Endothelial cell of umbilical vein (primary cell): ENCODE data around the gene GTPBP10. TPM values are rescaled to one million over a fixed set of nuclear protein-coding genes. Genes with fewer than 3 reads are reported as not detected.

Experiments used
- BruUV-seq: library from RNA; stranded (reverse); fragments of 400-500 nt; replicated peaks from 2 replicates; lab custom pipeline; 2021; lab: Mats Ljungman, UMichigan
- CTCF ChIA-PET: fragments of 300-600, 350-600 bp; sonication (Branson Sonifier 250); formaldehyde crosslinking; loops from one replicate; lab custom pipeline; 2021; ENCODE audit warnings: antibody characterized with exemption, inconsistent platforms; lab: Charles Lee
- POLR2A ChIA-PET: fragments of 300-600, 350-600 bp; sonication (Branson Sonifier 250); formaldehyde crosslinking; loops from one replicate; lab custom pipeline; 2021; ENCODE audit warnings: antibody characterized with exemption, inconsistent platforms; lab: Charles Lee
- DNase-seq: peaks from one replicate; pipeline ENCODE4 v3.0.0-alpha.2; 2011; ENCODE audit warnings: low read depth, low spot score
- FAIRE-seq: peaks from 2 replicates; lab custom pipeline; 2011; peaks lifted over from hg19 to GRCh38; lab: Jason Lieb, UNC
- H2AFZ ChIP-seq: 2 replicates; pipeline ENCODE4 v1.6.0; 2012; ENCODE audit warnings: low read depth, low read length, control low read depth, inconsistent platforms
- H3K27ac ChIP-seq: 2 replicates; pipeline ENCODE4 v1.5.1; 2011; ENCODE audit warnings: low read depth, mild to moderate bottlenecking, control low read depth, low read length, moderate library complexity; ENCODE audit not compliant: insufficient read depth
- H3K27me3 ChIP-seq, 2 experiments: 2 replicates each; pipeline versions ENCODE4 v1.6.0 to v1.6.1; 2011; ENCODE audit warnings: low read length in 2 of 2, mixed read lengths in 1 of 2; ENCODE audit not compliant: control insufficient read depth in 2 of 2, insufficient read depth in 2 of 2
- H3K36me3 ChIP-seq, 2 experiments: 2 replicates in 1 of 2; 3 replicates in 1 of 2; pipeline ENCODE4 v1.5.1; 2011; ENCODE audit warnings: low read length in 2 of 2, mild to moderate bottlenecking in 1 of 2, moderate library complexity in 1 of 2; ENCODE audit not compliant: control insufficient read depth in 2 of 2, insufficient read depth in 2 of 2; ENCODE audit errors: extremely low read depth in 1 of 2
- H3K4me1 ChIP-seq: 3 replicates; pipeline ENCODE4 v1.5.1; 2011; ENCODE audit warnings: mild to moderate bottlenecking, low read length; ENCODE audit not compliant: control insufficient read depth, insufficient read depth; ENCODE audit errors: extremely low read depth
- H3K4me2 ChIP-seq: 2 replicates; pipeline ENCODE4 v1.6.1; 2011; ENCODE audit warnings: low read length, control low read depth, mixed read lengths; ENCODE audit not compliant: insufficient read depth
- H3K4me3 ChIP-seq, 3 experiments: fragments of 200-600 bp in 1 of 3; sonication (generic), shearing (Covaris generic) in 1 of 3; replicated peaks in 1 of 3; 2 replicates each; pipeline ENCODE4 v1.5.1; 2011 to 2016; ENCODE audit warnings: control low read depth in 3 of 3, low read length in 3 of 3, mild to moderate bottlenecking in 2 of 3, inconsistent platforms in 1 of 3, low read depth in 1 of 3, moderate library complexity in 1 of 3; ENCODE audit not compliant: insufficient read depth in 1 of 3
- H3K79me2 ChIP-seq: 2 replicates; pipeline ENCODE4 v1.6.0; 2012; ENCODE audit warnings: low read length, inconsistent platforms; ENCODE audit not compliant: control insufficient read depth, insufficient read depth
- H3K9ac ChIP-seq: replicated peaks from 2 replicates; pipeline ENCODE3; 2011; ENCODE audit warnings: low read length, control low read depth; ENCODE audit not compliant: insufficient read depth; ENCODE audit errors: extremely low read depth
- H3K9me1 ChIP-seq: replicated peaks from 3 replicates; pipeline ENCODE4 v1.6.0; 2011; ENCODE audit warnings: mild to moderate bottlenecking, low read length; ENCODE audit not compliant: control insufficient read depth, insufficient read depth; ENCODE audit errors: extremely low read depth
- H3K9me3 ChIP-seq: replicated peaks from 2 replicates; pipeline ENCODE4 v1.5.1; 2012; ENCODE audit warnings: low read length, inconsistent platforms; ENCODE audit not compliant: control insufficient read depth, insufficient read depth
- H4K20me1 ChIP-seq: replicated peaks from 2 replicates; pipeline ENCODE3; 2011; ENCODE audit warnings: mild to moderate bottlenecking, low read length; ENCODE audit not compliant: control insufficient read depth, insufficient read depth; ENCODE audit errors: extremely low read depth
- EZH2 ChIP-seq: IDR thresholded peaks from 2 replicates; pipeline ENCODE4 v1.6.1; 2012; ENCODE audit warnings: borderline replicate concordance, low read depth, mild to moderate bottlenecking, moderate library complexity, low read length, inconsistent platforms; ENCODE audit not compliant: severe bottlenecking
- FOS ChIP-seq: IDR thresholded peaks from 2 replicates; pipeline ENCODE4 v1.6.1; 2011; ENCODE audit warnings: mild to moderate bottlenecking, low read length, moderate library complexity, borderline replicate concordance; ENCODE audit not compliant: insufficient read depth
- GATA2 ChIP-seq: IDR thresholded peaks from 2 replicates; pipeline ENCODE4 v1.7.0; 2011; ENCODE audit warnings: low read depth, mild to moderate bottlenecking, moderate library complexity, mixed read lengths, low read length; ENCODE audit not compliant: insufficient read length, insufficient read depth
- JUN ChIP-seq: IDR thresholded peaks from 2 replicates; pipeline ENCODE4 v1.6.1; 2011; ENCODE audit warnings: borderline replicate concordance, low read depth; ENCODE audit not compliant: insufficient read length, insufficient read depth
- MYC ChIP-seq: IDR thresholded peaks from one replicate; pipeline ENCODE4 v1.6.1; 2011; ENCODE audit warnings: mild to moderate bottlenecking, low read depth, low read length
- POLR2A ChIP-seq: IDR thresholded peaks from 2 replicates; pipeline ENCODE4 v1.6.1; 2012; ENCODE audit warnings: low read depth, mild to moderate bottlenecking, control low read depth, low read length
- POLR2AphosphoS5 ChIP-seq: IDR thresholded peaks from 2 replicates; pipeline ENCODE4 v1.6.1; 2012; ENCODE audit warnings: low read depth, mild to moderate bottlenecking, control low read depth, low read length, moderate library complexity; ENCODE audit not compliant: insufficient read depth
- dilution Hi-C: fragments of 300-500 bp; cut with MboI; formaldehyde crosslinking; loops from one replicate; pipeline ENCODE4 v1.15.0; 2019; ENCODE audit warnings: low sequenced_read_pairs; ENCODE audit not compliant: extremely low pct_ligation_motif_present
- intact Hi-C: fragments of 100-400 bp; cut with micrococcal nuclease; formaldehyde crosslinking; loops from one replicate; pipeline ENCODE4 v1.10.0; 2022
- polyA plus RNA-seq, 4 experiments: library from polyadenylated mRNA; depleted of rRNA in 3 of 4; stranded (reverse) in 3 of 4; unstranded in 1 of 4; fragments of >200 nt; gene quantifications; 2 replicates each; pipeline versions ENCODE4 v1.2.1 to v1.2.3, GENCODE V29; 2011 to 2012; ENCODE audit warnings: missing spikeins in 1 of 4
- total RNA-seq: library from RNA; stranded (reverse); gene quantifications from 2 replicates; pipeline ENCODE4 v1.2.3, GENCODE V29; 2021
- TF ChIP-seq, protein P1 (sequence below), 2 donors: IDR thresholded peaks; 1 replicate in 1 of 2; 2 replicates in 1 of 2; pipeline ENCODE4 v1.5.1; 2011; ENCODE audit warnings: low read length in 2 of 2, mild to moderate bottlenecking in 2 of 2, moderate library complexity in 2 of 2, control low read depth in 1 of 2, inconsistent platforms in 1 of 2, low read depth in 1 of 2; ENCODE audit not compliant: insufficient read depth in 1 of 2; ENCODE audit errors: extremely low read depth in 1 of 2
- TF ChIP-seq, protein P2 (sequence below): IDR thresholded peaks from 2 replicates; pipeline ENCODE4 v1.6.1; 2011; ENCODE audit not compliant: insufficient read depth, insufficient read length

Gene GTPBP10
- total and polyA plus RNA-seq, 2 donors (not counting 3 experiments of a cell fraction or from before 2014, with no cell fraction given): 3.5 to 16.7 TPM

DNA sequence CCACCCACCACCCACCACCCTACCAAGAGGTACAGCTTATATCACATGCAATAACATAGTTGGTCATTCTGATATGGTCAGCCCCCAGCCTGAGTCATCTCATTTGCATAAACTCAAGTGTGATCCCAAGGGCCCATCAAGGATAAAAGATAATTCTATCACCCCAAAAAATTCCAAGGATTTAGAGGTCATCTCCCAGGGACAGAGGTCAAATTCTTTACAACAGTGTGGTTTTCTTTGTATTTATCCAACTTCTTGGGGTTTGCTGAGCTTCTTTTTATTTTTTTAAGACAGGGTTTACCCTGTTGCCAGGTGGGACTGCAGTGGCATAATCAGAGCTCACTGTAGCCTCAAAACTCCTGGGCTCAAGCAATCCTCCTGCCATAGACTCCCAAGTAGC, 9.4 kb upstream of the GTPBP10 start:
- dilution Hi-C loops: no loop called here
- no TSS peak for BruUV-seq
- Histone ChIP-seq H3K27ac (no peak overlapping the region), H3K79me2 (no peaks in the 10 kb centered on the region), H3K27me3 (peaks cover 4% of the 10 kb centered on the region in 2 experiments), H3K9me3 (no peaks in the 10 kb centered on the region), H3K9ac (no peak overlapping the region), H3K4me3 (no peak overlapping the region), H3K9me1 (no peaks in the 10 kb centered on the region), H4K20me1 (no peaks in the 10 kb centered on the region), H3K36me3 (no peaks in the 10 kb centered on the region), H2AFZ (no peak overlapping the region), H3K4me2 (no peak overlapping the region), H3K4me1 (no peaks in the 10 kb centered on the region)
- intact Hi-C loops: no loop called here
- DNase-seq (no peak), FAIRE-seq (no peak)
- TF ChIP-seq JUN (no peak), POLR2A (no peak), EZH2 (no peak), POLR2AphosphoS5 (no peak), GATA2 (no peak), FOS (no peak), MYC (no peak)
- TF ChIP-seq, protein P1, sequence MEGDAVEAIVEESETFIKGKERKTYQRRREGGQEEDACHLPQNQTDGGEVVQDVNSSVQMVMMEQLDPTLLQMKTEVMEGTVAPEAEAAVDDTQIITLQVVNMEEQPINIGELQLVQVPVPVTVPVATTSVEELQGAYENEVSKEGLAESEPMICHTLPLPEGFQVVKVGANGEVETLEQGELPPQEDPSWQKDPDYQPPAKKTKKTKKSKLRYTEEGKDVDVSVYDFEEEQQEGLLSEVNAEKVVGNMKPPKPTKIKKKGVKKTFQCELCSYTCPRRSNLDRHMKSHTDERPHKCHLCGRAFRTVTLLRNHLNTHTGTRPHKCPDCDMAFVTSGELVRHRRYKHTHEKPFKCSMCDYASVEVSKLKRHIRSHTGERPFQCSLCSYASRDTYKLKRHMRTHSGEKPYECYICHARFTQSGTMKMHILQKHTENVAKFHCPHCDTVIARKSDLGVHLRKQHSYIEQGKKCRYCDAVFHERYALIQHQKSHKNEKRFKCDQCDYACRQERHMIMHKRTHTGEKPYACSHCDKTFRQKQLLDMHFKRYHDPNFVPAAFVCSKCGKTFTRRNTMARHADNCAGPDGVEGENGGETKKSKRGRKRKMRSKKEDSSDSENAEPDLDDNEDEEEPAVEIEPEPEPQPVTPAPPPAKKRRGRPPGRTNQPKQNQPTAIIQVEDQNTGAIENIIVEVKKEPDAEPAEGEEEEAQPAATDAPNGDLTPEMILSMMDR (IDR thresholded peaks at IDR 0.05; ENCODE audit: extremely low read depth in 1 of 2, insufficient read depth in 1 of 2, low read depth in 1 of 2, low read length in 2 of 2): no peak
- TF ChIP-seq, protein P2, sequence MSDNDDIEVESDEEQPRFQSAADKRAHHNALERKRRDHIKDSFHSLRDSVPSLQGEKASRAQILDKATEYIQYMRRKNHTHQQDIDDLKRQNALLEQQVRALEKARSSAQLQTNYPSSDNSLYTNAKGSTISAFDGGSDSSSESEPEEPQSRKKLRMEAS: no peak
- CTCF ChIA-PET: interaction anchor here (1.2 to 1.7 kb wide), 2 partner anchors 9 to 91 kb away, joined by 4 to 9 read pairs; partner anchors contain the start of gene GTPBP10
- POLR2A ChIA-PET: no interaction called here
